GM19023 (cell line): Measurements from ENCODE around the gene RAB5B.
"Not testable (repeated sequence)": the region's sequence is repeated elsewhere in the genome, so short reads cannot be mapped to it uniquely, and the experiment has no call there.

Experiments
- ATAC-seq: cut with Tn5 transposase; IDR thresholded peaks from one replicate; pipeline ENCODE4 v1.9.1; 2021; ENCODE audit warnings: mild to moderate bottlenecking, moderate library complexity; ENCODE audit not compliant: unreplicated experiment

RAB5B gene

DNA sequence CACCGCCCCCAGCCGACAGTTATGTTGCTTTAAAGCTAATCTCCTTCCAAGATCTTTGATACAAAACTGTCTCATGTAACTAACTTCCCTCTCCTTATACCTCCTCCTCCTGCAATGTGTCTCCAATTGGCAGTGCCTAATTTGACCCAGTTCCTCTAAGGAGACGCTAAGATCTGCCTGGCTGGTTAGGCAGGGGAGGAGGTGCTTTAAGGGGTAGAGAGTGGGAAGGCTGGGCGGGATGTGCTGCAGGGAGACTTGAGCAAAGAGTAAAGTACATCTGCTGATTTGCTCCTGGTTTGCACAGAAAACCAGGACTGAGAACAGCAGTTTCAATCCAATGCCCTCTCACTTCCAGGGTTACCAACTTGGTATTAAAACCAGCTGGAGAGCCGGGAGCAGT is 39.6 kb downstream of the RAB5B start:
- ATAC-seq, result no peak

DNA sequence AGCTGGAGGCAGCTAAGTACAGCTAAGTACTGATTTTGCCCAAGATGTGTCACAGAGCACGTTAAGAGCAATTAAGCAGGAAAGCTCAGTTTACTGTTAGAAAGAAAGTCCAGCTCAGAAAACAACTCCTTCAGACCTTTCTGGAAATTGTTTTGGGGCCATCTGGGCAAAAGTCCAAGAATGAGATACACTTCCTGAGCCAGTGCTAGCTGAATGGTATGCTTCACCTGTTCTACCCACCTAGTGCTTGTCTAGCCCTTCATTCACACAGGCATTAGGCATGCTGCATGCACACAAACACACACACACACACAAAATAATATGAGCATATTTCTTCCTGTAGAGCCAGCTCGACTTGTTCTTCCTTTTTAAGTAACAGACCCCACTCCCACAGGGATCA is 40.3 kb downstream of the RAB5B start:
- no peak for ATAC-seq

DNA sequence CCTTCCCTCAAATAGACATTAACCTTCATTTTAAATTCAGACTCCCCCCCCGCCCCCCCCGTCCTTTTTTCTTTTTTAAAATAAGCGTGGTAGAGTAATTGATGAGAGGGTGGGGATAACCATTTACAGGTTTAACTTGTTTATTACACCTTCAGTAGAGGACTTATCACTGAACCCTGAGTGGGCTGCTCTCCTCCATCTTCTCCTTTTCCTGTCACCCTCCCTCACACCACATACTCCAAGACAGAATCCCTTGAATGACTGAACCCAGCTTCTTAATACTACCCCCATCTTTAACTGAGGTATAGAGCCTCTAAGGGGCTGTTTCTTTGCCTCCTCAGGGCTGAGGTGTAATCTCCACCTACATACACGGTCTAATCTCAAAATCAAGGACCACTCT is 43.3 kb downstream of the RAB5B start:
- ATAC-seq, result no peak

DNA sequence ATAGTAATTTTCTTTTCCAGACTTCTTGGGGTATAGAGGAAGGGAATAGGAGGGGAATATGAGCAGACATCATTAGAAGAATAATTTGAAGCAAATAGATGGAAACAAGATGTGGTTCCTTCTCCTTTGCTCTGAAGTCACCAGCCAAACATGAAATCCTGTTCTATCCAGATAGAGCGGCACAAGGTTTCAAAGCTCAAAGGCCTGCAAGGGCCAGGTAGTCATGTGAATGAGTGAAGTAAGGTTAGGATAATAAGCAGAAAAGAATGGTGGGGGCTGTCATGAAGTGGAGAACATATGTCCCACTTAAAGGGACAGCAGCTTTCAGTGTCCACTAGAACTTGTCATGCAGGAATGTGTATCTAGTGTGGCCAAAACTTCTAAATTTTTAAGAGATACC is 44.5 kb downstream of the RAB5B start:
- ATAC-seq, result no peak

DNA sequence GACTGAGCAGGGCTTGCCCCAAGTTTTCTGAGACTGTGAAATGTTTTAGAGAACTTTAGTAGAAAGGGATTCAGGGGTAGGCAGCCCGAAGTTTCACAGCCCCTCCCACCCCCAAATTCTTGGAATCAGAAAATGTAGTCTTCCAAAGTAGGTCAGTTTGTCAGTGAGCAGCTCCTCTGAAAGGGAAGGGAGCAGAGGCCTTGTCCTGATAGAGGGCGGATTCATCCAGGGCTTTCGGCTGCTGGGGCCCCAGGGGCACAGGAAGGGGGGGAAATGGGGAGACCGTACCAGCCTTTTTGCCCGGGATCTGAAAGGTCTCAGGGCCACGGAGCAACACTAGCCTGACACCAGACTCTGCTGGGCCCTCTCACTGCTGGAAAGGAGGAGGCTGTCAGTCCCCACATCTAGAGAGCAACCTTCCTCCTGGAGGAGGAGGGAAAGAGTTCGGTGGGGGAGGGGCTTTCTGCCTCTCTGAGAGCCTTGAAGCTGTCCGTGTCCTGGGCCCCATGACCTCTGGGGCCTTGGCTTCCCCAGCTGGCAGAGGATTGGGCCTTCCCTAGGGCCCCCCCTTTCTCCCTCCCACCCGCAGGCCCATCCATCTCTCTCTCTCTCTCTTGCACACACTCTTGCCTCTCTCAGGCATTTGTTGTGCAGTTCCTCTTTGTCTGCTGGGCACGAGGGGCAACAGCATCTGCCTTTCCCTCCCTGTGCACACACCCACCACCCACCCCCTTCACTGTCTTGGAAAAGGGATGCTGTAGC is 46.7 kb downstream of the RAB5B start, which contains the start of gene IKZF4:
Gene IKZF4, plus strand, starts transcription at position 621 of the 762 bp plus-strand sequence. CDS start 451 bp downstream, outside the sequence.
- ATAC-seq, result no peak

DNA sequence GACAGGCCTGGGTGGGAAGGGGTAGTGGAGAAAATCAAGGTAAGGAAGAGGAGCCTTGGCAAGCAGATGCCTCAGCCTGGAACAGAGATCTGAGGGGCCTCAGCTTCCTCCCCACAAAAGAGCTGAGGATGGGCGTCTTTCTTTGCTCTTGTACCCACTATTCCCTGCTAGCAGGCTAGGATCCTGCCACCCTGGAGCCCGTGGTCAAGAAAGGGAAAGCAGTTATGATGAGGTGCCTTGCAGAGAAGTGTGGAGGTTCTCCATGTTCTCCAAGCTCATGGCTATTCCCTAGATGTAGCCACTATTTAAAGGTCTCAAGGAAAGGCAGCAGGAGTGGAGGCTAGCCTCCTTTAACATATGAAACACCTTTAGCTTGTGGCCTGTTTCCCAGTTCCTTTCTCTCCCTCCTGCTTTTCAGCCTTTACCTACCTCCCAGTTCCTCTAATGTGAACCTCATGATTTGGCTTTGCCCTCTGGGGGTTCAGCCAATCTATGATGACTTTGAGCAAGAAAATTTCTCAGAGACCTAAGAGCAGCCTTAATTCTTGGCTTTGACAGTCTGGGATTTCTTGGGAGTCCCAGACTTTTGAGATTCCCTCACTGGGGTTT is 48.1 kb downstream of the RAB5B start:
- ATAC-seq, result no peak

DNA sequence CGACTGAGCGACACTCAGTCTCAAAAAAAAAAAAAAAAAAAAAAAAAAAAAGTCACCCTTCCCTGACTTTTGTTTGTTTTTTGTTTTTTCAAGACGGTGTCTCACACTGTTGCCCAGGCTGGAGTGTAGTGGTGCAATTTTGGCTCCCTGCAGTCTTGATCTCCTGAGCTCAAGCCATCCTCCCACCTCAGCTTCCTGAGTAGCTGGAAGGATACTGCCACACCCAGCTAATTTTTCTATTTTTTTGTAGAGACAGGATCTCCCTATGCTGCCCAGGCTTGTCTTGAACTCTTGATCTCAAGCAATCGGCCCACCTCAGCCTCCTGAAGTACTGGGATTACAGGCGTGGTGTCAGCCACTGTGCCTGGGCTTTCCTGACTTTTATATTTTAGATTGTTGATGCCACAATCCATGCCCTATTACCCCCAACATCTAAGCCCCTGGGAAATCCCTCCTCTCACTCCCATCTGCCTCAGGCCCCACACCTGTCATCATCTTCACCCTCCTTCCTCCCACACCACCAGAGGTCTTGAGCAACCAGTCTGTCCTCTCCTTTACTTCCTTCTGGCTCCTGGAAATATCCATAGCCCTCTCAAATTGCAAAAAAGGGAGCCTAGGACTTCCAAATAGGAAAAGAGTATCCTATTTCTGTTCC is 54.8 kb downstream of the RAB5B start:
- no peak for ATAC-seq

DNA sequence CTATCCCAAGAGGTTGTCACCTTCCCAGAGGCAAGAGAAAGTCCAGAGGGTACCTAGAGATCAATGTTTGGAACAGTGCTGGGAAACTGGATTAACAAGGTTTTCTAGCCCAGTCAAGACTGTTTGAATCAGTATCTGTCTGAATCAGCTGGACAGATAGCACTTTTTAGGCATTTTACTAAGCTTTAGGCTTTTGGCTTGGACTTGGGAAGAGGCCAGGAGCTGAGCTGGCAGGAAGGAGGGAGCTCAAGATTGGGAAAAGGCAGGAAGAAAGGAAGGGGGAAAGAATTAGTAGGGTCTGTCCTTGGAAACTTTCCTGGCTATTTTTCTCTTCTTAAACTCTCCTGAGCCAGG is 55.3 kb downstream of the RAB5B start:
- ATAC-seq, result no peak

DNA sequence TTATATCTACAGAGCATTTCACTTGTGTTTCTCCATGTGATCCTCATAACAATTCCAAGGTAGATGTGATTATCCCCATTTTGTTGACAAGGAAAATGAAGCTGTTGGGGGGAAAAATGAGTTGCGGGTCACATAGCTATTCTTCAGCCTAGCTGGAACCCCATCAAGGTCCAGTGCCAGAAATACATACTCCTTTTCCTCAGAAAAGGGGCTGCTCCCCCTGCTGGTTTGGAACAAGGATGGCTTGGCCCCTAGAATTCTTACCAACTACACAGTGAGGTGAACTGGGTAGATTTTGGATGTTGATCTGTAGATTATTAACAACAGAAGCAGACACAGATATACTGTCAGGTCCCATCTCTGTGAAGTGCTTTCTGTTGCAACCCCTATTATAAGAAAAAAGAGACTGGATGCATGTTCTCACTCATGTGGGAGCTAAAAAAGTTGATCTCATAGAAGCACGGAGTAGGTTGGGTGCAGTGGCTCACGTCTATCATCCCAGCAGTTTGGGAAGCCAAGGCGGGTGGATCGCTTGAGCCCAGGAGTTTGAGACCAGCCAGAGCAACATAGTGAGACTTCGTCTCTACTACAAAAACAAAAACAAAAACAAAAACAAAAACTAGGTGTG is 55.9 kb downstream of the RAB5B start:
- no peak for ATAC-seq

DNA sequence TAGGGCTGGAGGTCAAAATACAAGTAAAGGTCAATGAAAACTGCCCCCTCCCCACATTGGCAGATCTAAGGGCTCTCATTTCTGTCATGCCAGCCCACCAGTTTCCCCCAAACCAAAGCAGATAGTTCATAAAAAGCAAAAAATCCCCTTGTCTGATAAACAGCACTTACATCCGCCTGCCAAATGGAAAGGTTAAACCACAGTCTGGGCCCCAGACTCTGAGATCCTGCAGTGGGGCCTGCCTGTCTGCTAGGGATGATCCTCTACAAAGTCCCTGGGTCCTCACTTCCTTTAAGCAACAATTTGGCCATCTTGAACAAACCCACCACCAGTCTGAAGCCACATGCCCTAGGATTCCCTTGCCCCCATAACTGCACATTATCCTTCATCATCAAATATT is 58.1 kb downstream of the RAB5B start:
- ATAC-seq, result no peak

DNA sequence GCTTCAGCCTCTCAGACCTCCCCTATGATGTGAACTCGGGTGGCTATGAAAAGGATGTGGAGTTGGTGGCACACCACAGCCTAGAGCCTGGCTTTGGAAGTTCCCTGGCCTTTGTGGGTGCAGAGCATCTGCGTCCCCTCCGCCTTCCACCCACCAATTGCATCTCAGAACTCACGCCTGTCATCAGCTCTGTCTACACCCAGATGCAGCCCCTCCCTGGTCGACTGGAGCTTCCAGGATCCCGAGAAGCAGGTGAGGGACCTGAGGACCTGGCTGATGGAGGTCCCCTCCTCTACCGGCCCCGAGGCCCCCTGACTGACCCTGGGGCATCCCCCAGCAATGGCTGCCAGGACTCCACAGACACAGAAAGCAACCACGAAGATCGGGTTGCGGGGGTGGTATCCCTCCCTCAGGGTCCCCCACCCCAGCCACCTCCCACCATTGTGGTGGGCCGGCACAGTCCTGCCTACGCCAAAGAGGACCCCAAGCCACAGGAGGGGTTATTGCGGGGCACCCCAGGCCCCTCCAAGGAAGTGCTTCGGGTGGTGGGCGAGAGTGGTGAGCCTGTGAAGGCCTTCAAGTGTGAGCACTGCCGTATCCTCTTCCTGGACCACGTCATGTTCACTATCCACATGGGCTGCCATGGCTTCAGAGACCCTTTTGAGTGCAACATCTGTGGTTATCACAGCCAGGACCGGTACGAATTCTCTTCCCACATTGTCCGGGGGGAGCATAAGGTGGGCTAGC is 60.9 kb downstream of the RAB5B start:
- no peak for ATAC-seq

DNA sequence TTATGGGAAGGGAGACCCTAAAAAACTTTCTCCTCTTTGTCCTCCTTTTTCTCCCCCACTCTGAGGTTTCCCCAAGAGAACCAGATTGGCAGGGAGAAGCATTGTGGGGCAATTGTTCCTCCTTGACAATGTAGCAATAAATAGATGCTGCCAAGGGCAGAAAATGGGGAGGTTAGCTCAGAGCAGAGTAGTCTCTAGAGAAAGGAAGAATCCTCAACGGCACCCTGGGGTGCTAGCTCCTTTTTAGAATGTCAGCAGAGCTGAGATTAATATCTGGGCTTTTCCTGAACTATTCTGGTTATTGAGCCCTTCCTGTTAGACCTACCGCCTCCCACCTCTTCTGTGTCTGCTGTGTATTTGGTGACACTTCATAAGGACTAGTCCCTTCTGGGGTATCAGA is 63.3 kb downstream of the RAB5B start:
- ATAC-seq, result no peak

DNA sequence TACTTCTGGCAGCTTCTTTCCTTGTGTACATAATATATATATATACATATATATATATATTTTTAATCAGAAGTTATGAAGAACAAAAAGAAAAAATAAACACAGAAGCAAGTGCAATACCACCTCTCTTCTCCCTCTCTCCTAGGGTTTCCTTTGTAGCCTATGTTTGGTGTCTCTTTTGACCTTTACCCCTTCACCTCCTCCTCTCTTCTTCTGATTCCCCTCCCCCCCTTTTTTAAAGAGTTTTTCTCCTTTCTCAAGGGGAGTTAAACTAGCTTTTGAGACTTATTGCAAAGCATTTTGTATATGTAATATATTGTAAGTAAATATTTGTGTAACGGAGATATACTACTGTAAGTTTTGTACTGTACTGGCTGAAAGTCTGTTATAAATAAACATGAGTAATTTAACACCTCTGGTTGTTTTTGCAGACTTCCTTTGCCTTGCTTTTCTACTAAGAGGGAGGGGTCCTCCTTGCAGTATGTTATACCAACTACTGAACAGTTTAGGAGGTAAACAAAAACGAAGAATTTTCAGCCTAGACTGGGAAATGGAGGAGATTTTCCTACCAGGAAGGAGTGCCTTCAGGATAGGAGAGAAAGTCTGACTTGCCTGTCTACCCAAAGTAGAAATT is 64.3 kb downstream of the RAB5B start:
- ATAC-seq, result no peak

DNA sequence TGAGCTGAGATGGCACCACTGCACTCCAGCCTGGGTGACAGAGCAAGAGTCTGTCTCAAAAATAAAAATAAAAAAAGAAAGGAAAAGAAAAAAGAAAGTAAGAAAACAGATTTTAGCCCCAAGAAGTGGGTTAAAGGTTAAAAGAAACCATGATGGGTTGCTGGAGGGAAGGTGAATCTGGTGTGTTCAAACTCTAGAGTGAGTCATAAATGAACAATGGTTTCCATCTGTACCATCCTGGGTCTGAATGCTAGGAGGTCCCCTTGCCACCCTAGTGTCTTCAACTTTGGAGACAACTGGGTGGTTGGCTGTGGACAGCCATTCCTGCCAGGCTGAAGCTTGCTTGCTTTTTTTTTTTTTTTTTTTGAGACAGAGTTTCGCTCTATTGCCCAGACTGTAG is 66.3 kb downstream of the RAB5B start:
- no peak for ATAC-seq

DNA sequence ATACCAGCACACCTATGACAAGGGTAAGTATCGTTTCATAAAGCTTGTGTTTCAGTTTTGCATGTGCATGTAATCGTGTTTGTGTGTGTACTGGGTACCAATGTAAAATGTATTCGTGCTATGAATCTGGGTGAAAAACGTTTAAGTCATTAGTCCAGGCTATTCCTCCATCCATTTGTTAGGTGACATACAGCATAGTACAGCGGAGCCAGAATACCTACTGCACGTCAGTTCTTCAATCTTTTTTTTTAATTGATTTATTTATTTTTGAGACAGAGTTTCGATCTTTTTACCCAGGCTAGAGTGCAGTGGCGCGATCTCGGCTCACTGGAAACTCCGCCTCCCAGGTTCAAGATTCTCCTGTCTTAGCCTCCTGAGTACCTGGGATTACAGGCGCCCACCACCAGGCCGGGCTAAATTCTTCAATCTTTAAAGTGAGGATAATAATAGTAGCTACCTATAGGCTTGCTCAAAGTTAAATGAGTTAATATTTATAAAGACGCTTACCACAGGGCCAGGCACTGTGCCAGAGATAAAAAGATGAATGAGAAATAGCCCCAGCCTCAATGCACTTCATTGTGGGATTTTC is 67.2 kb downstream of the RAB5B start:
- ATAC-seq, result no peak

DNA sequence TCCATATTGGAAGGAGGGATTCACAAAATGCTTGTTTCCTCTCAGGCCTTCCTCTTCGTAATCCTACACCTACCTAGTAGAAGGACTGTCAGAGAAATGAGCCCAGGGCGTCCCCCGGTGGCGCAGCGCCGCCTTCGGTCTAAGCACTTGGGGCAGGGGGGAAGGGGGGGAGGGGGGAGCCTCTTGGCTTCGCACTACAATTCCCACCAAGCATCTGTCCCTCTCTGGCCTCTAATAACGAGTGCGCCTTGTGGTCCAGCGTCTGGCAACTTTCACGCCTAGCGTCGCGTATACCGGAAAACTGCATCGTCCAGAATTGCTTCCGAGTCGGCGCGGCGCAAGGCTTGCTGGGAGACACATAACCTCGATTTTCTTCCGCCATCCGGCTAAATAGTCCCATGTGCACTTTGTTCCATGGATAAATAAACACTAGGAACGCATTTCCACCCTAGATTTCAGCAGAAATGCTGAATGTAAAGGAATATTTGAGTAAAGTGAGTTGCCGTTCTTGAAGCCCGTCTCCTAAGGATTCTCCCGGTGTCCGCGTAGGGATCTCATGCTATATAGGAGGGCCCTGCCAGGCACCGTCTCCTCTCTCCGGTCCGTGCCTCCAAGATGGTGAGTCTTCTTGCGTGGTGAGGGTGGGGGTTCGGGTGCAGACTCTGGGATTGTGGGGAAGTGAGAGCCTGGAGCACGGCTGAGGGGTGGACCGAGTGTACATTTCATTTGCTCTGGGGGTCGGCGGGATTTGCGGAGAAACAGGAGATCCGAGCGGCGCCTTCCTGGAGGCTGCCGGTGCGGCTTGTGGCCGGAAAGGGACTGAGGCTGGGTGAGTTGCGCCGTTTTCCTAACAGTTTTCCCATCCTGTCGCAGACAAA is 67.9 kb downstream of the RAB5B start, which contains the start of gene RPS26:
Gene RPS26, plus strand, starts transcription at position 367 of the 878 bp plus-strand sequence. Its CDS starts 249 bp downstream, at position 616.
- peak; percentile 90 for ATAC-seq

DNA sequence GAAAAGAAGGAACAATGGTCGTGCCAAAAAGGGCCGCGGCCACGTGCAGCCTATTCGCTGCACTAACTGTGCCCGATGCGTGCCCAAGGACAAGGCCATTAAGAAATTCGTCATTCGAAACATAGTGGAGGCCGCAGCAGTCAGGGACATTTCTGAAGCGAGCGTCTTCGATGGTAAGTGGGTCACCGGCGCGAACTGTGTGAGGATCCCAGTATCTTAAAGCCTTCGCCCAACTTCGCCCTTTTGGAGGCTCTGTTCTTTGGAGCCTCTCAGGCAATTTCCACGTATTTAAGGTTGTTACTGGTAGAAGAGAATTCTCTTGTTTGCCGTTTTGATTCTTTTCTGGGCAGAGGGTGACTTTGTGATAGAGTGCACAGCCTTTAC is 68.5 kb downstream of the RAB5B start:
- not testable (repeated sequence) for ATAC-seq

DNA sequence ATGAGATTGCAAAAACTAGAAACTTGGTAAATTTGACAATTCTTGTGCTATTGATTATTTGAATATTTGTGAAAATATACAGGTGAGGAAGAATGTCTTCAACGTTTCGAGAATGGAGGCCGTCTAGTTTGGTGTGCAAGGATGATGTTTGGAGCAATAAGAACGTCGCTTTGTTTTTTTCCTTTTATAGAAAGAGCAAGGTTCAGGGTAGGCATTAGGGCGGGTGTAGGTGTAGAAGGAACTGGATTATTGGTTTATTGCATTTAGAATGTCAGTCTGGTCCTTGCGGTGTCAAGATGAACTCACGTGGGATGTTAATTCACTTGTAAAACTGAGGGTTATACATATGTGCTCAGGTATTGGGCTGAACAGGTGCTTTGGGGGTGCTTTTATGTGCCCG is 69.0 kb downstream of the RAB5B start:
- ATAC-seq, result no peak
